CD1c-positive myeloid dendritic cell (primary cell): ENCODE data around the gene ENDOG.

ENCODE experiments used
- DNase-seq: peaks from one replicate; pipeline ENCODE4 v3.0.0-alpha.2; 2016; ENCODE audit errors: extremely low spot score

Gene ENDOG

DNA sequence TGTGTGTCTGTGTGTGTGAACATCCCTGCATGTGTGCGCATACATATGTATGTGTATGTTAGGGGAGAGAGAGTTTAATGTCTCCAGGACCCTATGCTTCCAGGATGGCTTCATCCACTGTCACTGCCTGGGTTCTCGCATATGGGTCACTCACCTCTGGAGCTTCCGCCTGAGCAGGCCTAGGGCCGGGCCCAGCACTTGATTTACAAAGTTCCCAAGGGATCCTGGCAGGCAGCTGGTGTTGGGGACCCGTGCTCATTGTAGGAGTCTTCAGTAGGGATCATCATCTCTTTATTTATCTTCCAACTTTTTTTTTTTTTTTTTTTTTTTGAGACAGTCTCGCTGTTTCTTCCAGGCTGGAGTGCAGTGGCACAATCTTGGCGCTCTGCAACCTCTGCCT, 18.2 kb upstream of the ENDOG start:
- DNase-seq: no peak

DNA sequence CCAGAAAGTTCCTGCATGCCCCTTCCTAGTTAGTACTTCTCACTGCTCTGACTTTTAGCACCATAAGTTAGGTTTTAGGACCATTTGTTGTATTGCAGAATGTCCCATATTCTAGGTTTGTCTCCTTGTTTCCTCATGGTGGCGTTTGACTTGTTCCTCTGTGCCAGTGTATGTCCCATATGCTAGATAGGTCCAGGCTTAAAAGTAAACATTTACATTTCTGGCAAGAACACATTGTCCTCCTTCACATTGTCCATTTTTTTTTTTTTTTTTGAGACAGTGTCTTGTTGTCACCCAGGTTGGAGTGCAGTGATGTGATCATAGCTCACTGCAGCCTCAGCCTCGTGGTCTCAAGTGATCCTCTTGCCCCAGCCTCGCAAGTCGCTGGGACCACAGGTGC, 15.8 kb upstream of the ENDOG start:
- no peak for DNase-seq

DNA sequence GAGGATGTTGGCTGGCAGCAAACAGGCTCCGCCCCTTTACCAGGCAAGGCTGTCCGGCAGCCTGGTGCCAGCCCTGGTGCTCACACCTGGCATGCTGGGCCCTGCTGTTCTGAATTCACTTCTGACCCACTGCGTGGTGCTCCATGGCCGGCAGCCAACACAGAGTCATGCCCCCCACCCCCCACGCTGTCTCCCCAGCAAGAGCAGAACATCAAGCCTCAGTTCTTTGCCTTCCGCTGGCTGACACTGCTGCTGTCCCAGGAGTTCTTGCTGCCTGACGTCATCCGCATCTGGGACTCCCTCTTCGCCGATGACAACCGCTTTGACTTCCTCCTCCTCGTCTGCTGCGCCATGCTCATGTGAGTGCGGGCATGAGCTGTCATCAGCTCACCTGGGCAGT, 12.6 kb upstream of the ENDOG start:
- DNase-seq: no peak

DNA sequence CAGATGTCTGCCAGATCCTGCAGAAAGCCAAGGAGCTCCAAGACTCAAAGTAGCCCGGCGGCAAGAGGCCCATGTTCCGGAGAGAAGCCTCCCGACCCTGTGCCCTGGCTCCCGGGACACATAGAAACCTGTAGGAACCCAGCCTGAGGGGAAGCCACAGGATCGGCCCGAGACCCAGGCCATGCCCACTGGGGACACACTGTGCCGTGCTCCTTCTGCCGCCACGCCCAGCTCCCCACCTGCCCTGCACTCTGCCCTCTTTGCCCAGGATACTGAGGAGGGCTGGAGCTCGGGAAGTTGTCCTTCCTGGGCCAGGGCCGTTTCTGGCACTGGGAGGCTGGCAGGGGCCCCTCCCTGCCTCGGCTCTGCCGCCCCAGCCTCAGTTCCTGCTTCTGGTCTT, 10.5 kb upstream of the ENDOG start:
- DNase-seq: no peak

DNA sequence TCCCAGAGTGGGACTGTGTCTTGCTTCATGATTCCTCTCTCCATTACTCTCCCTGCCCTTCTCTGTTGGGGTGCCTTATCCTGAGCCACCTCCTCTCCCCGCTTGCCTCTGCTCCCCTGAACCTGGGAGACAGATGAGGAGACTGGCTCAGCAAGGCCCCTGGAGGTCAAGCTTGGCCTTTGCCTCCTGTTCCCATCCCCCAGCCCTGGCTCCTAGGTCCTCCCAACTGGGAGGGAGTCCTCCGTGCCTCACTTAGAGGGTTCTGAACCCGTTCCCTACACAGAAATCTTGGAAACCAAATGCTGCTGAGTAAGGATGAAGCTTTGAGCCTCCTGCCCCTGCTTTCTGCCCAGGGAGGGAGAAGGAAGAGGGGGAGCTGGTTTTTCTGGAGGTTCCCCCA, 9.8 kb upstream of the ENDOG start:
- no peak for DNase-seq

DNA sequence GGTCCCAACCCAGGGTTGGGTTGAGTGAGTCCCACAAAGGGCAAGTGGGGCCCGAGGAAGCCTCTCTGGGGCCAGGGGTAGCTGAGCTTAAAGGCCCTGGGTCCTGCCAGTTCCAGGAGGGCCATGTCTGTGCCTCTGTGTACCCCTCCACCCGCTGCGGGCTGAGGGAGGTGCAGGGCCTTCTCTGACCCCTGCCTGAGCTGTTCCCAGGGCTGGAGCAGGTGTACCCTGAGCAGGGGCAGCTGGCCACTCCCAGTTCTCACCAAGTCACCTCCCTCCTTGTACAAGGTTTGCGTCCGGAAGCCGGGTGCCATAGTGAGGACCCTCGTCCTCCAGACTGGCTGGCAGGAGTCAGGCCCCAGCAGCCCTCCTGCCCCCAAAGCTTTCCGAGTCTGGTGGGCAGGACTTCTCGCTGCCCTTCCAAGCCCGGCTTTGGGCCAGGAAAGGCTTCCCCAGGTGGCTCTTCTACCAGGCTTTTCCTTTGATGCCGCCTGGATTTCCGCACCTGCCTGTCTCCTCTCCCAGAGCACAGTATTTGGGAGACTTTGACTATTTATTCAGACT, 9.2 kb upstream of the ENDOG start:
- no peak for DNase-seq

DNA sequence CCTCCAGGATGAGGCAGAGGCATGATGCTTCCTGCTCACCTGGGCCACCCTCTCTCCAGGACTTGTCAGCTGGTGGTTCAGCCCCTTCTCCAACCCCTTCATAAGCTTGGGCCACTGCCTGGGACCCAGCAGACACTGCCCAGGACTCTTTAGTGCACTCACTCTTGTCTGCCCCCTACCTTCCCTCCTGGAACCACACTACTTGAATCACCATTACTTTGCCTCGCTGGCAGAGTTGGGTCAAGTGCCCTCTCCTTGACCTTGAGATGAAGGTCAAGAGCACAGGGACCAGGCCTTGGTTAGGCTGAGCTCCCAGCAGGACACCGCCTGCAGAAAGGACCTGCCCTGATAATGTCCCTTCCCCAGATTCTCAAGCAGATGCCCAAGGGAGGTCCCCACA, 8.5 kb upstream of the ENDOG start:
- DNase-seq: no peak

DNA sequence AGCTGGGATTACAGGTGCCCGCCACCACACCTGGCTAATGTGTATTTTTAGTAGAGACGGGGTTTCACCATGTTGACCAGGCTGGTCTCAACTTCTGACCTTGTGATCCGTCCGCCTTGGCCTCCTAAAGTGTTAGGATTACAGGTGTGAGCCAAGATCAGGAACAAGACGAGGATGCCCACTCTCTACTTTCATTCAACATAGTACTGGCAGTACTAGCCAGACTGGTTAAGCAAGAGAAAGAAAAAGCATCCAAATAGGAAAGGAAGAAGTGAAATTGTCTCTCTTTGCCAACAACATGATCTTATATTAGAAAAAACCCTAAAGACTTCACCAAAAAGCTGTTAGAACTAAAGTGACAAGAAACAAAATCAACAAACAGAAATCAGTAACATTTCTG, 7.4 kb upstream of the ENDOG start:
- no peak for DNase-seq

DNA sequence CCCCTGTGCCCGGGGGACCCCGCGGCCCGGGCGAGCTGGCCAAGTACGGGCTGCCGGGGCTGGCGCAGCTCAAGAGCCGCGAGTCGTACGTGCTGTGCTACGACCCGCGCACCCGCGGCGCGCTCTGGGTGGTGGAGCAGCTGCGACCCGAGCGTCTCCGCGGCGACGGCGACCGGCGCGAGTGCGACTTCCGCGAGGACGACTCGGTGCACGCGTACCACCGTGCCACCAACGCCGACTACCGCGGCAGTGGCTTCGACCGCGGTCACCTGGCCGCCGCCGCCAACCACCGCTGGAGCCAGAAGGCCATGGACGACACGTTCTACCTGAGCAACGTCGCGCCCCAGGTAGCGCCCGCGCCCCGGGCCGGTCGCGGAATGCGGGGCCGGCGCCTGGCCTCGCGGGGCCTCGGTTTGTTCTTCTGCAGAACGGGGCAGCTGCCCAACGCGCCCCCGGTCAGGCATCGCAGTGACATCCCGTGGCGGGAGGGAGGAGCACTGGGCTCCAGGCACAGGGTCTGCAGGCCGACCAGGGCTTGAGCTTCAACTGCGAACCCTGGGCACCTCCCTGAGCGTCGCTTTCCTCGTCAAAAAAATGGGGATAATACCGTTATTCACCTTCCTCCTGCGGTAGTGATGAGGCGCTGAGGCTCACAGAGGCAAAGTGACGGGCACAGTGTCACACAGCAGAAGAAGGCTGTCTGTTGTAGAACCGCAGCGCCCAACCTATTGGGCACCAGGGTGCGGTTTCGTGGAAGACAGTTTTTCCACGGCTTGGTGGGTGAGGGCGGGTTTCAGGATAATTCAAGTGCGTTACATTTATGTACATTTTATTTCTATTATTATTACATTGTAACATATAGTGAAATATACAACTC, 777 bp downstream of the ENDOG start:
- DNase-seq: peak; percentile 43

DNA sequence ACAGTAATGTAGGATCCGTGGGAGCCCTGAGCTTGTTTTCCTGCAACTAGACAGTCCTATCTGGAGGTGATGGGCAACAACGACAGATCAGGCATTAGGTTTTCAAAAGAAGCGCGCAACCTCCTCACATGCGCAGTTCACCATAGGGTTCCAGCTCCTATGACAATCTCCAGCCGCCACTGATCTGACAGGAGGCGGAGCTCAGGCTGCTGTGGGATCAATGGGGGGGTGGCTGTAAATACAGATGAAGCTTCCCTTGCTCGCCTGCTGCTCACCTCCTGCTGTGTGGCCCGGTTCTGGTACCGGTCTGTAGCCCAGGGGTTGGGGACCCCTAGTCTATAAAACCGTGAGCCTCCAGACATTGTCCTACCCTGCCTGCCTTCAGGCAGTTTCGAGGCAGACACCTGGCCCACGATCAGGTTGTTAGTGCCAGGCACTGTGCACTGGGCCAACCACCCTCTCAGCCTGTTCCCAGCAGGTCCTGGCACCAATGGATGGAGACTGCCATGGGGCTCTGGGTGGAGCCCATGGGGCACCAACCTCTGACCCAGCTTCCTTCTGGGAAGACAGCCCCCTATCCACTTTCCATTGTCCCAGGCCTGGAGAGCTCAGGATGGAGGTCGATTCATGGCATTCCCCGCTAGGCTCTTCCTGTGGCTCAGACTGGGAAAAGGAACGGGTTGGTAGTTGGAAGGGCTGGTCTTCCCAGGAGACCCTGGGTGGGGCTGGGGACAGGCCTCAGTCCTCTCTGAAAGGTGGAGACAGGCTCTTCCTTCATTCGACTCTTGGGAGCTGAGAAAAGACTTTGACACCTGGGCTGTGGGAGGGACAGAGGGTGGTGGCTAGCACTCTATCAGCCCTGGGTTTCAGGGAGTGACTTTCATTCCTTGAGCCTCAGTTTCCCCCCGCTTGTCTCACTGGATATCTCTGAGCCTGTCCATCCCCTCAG, 1.7 kb downstream of the ENDOG start:
- DNase-seq: no peak

DNA sequence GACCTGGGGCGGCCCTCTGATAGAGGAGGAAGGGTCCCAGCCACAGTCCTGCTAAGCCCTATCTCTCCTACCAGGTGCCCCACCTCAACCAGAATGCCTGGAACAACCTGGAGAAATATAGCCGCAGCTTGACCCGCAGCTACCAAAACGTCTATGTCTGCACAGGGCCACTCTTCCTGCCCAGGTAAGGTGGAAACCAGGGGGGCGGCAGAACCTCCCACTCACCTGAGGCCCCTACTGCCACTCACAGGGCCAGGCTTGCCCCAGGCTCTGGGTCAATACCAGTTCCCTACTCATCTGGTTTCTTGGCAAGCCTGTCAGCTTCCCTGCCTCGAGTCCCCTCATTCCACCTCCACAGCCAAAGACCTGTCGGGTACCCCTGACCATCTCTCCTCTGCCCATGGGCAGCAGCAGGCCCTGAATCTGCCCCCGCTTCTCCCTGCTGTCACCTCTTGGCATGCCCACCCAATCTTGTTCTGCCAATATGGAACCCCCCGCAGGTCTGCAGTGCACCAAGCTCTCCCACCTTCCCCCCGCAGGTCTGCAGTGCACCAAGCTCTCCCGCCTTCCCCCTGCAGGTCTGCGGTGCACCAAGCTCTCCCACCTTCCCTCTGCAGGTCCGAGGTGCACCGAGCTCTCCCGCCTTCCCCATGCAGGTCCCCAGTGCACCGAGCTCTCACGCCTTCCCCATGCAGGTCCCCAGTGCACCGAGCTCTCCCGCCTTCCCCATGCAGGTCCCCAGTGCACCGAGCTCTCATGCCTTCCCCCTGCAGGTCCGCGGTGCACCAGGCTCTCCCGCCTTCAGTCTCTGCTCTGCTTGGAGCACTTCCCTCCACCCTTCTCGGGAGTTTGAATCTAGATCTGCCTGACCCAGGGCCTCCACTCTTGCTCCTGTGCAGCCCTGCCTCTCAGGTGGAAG, 2.6 kb downstream of the ENDOG start:
- no peak for DNase-seq

DNA sequence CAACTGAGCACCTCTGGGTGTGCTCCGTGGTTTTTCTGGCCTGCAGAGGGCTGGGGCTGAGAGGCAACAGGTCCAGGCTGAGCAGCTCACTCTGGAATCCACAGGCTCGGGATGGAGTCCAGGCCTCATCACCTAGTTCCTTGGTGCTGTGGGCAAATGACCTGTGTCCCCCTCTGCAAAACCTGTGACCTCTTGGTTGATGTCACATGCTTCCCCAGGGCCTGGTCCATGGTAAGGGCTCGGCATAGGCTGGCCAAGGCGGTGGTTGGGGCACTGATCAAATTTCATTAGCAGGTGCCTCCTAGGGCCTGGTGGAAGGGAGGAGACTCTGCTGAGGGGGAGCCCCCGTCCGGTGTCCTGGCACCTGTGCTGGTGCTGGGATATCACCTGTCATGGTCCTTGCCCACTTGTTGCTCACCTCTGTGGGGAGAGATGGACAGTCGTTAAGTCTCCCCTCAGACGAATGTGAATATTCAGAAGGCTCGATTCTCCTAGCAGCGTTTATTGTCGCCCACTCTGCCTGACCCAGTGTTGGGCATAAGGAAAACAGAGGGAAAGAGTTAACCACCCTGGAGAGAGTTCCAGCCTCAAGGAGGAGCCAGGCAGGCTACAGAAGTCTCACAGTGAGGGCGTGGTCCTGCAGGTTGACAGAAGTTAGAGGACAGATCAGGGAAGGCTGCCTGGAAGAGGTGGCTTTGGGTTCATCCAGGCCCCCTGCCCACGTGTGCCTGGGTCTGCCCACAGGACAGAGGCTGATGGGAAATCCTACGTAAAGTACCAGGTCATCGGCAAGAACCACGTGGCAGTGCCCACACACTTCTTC, 3.5 kb downstream of the ENDOG start:
- no peak for DNase-seq

DNA sequence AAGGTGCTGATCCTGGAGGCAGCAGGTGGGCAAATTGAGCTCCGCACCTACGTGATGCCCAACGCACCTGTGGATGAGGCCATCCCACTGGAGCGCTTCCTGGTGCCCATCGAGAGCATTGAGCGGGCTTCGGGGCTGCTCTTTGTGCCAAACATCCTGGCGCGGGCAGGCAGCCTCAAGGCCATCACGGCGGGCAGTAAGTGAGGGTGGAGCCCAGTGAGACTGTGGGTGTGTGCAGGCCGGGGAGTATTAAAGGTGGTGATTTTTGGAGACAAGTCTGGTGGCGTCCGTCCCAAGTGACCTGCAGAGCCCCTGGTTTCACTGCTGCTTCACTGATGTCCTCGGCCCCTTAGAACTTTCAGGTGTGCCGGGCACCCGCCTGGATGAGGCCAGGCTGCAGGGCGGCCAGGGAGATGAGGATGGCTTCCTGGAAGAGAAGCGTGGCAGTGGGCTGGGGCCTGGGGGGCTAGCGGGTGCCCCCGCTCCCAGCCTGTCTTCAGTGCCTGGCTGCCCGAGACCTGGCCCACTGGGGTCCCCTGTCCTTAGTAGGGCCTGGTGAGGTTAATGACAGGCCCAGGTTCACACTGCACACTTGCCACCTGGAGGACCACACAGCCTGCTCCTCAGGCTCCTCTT, 4.2 kb downstream of the ENDOG start:
- DNase-seq: no peak

DNA sequence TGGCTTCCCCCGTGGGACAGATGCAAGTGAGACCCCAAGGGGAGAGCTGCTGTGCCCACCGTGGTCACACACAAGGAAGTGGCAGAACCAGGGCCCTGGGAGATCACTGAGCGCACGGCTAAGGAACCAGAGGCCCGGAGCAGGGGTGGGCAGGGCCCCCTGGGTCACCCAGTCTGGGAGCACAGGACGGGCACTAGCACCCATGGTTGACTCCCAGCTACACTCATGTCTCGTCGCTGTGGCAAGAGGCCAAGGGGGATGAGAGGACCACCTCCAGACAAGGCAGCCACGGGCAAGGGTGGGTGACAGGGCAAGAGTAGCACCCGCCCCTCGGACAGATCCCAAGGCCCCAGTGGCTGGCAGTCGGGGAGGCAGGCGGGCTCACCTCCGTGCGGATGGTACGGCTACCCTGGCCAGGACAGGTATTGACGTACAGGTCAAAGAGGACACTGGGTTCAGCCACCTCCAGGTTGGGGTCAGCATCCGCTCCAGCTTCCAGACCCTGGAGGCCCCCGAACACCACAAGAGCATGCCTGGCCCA, 5.1 kb downstream of the ENDOG start:
- DNase-seq: no peak

DNA sequence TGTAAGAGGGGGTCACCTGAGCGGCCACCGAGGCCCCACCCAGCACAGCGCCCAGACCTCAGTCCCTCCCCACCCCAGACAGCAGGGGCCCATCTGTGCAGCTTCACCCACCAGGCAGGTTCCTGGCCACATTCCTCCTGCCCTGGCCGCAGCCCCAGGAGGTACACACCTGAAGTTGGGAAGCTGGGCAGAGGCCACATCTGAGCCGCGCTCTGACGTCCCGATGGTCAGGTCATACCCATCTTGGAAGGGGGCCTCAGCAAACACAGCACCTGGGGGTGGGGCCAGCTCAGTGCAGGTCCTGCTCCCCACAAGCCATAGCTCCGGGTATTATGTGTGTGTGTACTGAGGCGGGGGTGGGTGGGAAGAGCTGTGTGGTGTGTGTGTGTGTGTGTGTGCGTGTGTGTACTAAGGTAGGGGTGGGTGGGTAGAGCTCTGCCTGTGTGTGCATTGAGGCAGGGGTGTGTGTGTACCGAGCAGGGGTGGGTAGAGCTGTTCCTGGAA, 5.7 kb downstream of the ENDOG start:
- no peak for DNase-seq

DNA sequence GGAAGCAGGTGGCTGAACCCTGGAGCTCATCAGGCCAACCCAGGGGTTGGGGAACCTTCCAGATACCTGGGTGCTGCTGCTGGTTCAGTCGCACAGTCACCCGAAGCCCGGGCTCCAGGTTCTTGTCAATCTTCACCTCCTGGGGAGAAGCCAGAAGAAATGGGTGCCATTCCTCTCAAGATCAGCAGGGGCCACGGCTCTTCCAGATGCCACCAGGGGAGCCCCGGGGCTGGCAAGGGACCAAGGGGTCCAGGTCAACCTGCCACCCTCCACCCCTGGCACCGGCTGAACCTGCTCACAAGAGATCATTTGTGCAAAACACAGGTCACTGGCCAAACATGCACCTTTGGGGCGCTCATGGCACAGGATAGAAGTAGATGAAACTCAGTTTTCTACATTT, 6.6 kb downstream of the ENDOG start:
- no peak for DNase-seq

DNA sequence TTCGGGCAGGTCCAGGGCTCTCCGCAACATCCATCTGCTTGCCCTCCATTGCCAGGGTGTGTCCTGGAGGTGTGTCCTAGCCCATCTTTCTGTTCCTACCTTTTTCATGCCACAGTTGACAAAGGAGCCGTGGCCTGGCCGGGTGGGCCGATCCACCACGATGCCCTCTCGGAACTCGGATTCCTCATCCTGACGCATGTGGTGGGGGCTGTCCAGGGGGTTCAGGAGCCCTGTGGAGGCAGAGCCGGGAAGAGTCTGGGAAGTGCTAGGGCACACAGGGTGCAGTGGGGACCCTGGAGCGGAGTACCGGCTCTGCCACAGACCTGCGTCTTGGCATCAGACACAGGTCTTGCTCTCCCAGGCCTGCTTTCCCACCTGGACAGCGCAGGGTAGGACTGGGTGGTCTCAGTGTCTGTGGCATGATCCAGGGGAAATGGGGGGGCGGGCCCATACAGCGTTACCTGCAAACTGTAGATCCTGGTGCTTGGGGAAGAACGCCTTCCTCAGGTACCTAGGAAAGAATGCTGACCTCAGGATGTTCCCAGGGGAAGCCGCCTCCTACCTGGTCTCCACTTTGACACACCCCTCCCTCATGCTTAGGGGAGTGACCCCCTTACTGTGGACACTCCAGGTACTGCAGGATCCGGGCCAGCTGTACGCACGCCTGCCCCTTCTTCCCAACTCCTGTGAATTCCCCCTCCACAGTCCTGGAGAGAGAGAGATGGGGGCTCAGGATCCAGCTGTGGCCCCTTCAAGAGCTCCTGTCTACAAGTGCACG, 7.8 kb downstream of the ENDOG start:
- DNase-seq: no peak

DNA sequence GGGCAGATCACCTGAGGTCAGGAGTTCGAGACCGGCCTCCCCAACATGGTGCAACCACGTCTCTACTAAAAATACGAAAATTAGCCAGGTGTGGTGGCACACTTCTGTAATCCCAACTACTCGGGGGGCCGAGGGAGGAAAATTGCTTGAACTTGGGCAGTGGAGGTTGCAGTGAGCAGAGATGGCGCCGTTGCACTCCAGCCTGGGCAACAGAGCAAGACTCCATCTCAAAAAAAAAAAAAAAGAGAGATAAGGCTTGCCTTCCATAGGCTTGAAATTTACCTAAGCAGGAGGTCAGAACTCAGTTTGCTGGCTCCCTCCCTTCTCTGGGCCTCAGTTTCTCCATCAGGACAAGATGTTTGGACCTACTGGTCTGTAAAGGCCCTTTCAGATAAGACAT, 10.0 kb downstream of the ENDOG start:
- DNase-seq: no peak
